ENCODE results near the gene RASSF8. TPM values are rescaled to one million over a fixed set of nuclear protein-coding genes. Genes with fewer than 3 reads are reported as not detected.

The RASSF8 gene
- total RNA-seq, 2 donors from 2014 or later: 1.3 to 12.8 TPM

GRCh38 chr12:26101763-26102162 lies 143.3 kb downstream of the RASSF8 start:
- no peaks in the 10 kb centered on the region for H3K36me3 Mint-ChIP-seq (ENCODE audit: insufficient read depth in 2 of 2)
- H3K27me3 Mint-ChIP-seq (ENCODE audit: low read depth): peaks cover 28% of the 10 kb centered on the region
- no peak for DNase-seq
- no peak overlapping the region for H3K4me3 Mint-ChIP-seq
- no peaks in the 10 kb centered on the region for H3K9me3 Mint-ChIP-seq
- no peak overlapping the region for H3K27ac Mint-ChIP-seq
- ATAC-seq (replicated peaks in 1 of 2): no peak
- no peaks in the 10 kb centered on the region for H3K4me1 Mint-ChIP-seq (ENCODE audit: low read depth)

DNA sequence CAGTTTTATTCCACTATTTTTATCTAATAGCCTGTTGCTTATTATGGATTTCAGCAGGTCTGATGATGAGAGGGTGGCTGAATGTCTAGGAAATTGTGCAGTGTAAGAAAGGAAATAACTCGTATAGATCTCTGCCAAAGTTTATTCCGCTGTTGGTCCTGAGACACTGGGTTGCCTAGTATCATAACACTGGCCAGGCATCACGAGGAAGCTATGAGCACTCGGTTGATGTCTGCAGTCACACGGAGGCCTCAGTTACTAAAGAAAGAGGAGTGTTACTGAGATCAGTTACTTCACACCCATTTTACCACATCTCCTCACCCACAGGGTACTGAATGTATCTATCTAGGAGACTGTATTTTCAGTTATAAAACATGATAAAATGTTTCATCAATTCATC lies 144.5 kb downstream of the RASSF8 start:
- Mint-ChIP-seq H3K36me3 (ENCODE audit: insufficient read depth in 2 of 2) (no peaks in the 10 kb centered on the region), H3K4me1 (ENCODE audit: low read depth) (no peaks in the 10 kb centered on the region), H3K27ac (no peak overlapping the region), H3K9me3 (no peaks in the 10 kb centered on the region), H3K4me3 (no peak overlapping the region), H3K27me3 (ENCODE audit: low read depth) (peaks cover 26% of the 10 kb centered on the region)
- no peak for DNase-seq
- ATAC-seq (replicated peaks in 1 of 2): no peak

- Mint-ChIP-seq H3K27me3 (ENCODE audit: low read depth) (peaks cover 20% of the 10 kb centered on the region), H3K4me1 (ENCODE audit: low read depth) (no peaks in the 10 kb centered on the region), H3K9me3 (no peaks in the 10 kb centered on the region), H3K36me3 (ENCODE audit: insufficient read depth in 2 of 2) (no peaks in the 10 kb centered on the region), H3K27ac (no peak overlapping the region), H3K4me3 (no peak overlapping the region)
- ATAC-seq (replicated peaks in 1 of 2) (no peak), DNase-seq (no peak)
These were observed 147.9 kb downstream of the RASSF8 start for GRCh38 chr12:26106347-26106746.

- H3K36me3 Mint-ChIP-seq (ENCODE audit: insufficient read depth in 2 of 2): no peaks in the 10 kb centered on the region
- peaks cover 6% of the 10 kb centered on the region for H3K4me1 Mint-ChIP-seq (ENCODE audit: low read depth)
- no peaks in the 10 kb centered on the region for H3K9me3 Mint-ChIP-seq
- peaks cover 28% of the 10 kb centered on the region for H3K27me3 Mint-ChIP-seq (ENCODE audit: low read depth)
- no peak overlapping the region for H3K4me3 Mint-ChIP-seq
- DNase-seq: no peak
- ATAC-seq (replicated peaks in 1 of 2): no peak
- no peak overlapping the region for H3K27ac Mint-ChIP-seq
These were observed 150.4 kb downstream of the RASSF8 start for GRCh38 chr12:26108915-26109314.

DNA sequence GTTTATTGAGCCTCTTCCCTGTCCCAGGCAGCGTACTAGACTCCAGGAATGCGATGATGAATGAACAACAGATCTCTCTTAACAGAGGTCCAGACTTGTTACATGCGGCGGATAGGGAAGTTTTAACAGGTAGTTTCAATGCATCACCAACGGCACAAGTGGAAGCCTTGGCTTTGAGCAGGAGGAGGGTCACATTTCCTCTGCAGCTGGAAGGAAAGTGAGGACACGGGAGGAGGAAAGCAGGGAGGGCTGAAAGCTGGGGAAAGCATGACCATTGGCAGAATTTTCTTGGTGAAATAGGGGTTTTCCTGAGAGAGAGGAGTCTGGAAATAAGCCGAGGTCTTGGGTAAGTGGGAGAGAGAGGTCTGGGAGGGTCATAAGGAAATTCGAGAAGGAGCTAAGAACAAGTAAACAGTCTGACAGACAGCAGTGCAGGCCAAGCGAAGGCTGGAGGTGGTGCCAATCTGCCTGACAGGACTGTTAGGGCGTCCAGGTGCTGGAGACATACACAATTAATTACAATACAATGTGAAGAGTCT lies 150.9 kb downstream of the RASSF8 start:
- no peaks in the 10 kb centered on the region for H3K9me3 Mint-ChIP-seq
- DNase-seq (no peak), ATAC-seq (replicated peaks in 1 of 2) (no peak)
- peaks cover 6% of the 10 kb centered on the region for H3K4me1 Mint-ChIP-seq (ENCODE audit: low read depth)
- H3K27me3 Mint-ChIP-seq (ENCODE audit: low read depth): peaks cover 28% of the 10 kb centered on the region
- no peaks in the 10 kb centered on the region for H3K36me3 Mint-ChIP-seq (ENCODE audit: insufficient read depth in 2 of 2)
- no peak overlapping the region for H3K27ac Mint-ChIP-seq
- no peak overlapping the region for H3K4me3 Mint-ChIP-seq

DNA sequence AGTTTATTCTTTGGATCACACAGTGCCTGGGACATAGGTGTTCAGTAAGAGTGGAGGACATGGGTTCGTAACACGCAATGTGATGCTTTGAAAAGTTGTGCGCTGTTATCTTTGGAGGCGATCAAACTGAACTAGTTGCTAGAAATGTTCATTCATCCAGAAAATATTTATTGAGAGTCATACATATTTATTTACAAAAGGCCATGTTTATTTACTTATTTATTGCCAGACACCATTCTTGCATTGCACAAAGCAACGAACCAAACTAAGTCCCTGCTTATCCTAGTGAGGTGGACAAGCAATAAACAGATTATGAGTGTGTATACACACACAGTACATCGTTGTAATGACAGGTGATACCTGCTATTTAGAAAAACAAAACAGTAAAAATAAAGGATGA lies 153.8 kb downstream of the RASSF8 start:
- H3K4me1 Mint-ChIP-seq (ENCODE audit: low read depth): peaks cover 11% of the 10 kb centered on the region
- peaks cover 38% of the 10 kb centered on the region for H3K27me3 Mint-ChIP-seq (ENCODE audit: low read depth)
- H3K36me3 Mint-ChIP-seq (ENCODE audit: insufficient read depth in 2 of 2): no peaks in the 10 kb centered on the region
- DNase-seq: no peak
- ATAC-seq (replicated peaks in 1 of 2): no peak
- no peaks in the 10 kb centered on the region for H3K9me3 Mint-ChIP-seq
- peak overlapping the region in 1 of 2 donors; percentile 21 for H3K4me3 Mint-ChIP-seq
- no peak overlapping the region for H3K27ac Mint-ChIP-seq

DNA sequence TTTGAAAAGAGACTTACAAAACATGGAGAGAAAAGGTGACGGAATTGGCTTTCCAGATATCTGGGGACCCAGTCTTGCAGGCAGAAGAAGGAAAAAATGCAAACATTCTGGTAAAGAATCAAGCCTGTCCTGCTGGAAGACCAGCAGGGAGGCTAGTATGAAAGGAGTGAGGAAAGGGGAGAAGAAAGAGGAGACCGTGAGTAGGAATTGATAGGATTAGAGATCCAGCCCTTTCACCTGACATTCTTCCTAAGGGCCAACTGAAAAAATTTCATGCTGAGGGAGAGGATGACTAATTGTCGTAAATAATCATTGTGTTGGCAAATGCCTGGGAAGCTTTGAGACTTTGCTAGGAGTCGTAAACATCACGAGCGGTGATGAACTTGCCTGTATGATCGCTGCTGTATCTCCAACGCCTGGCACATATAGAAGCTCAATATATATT lies 154.2 kb downstream of the RASSF8 start:
- Mint-ChIP-seq H3K4me1 (ENCODE audit: low read depth) (peaks cover 11% of the 10 kb centered on the region), H3K9me3 (no peaks in the 10 kb centered on the region), H3K27me3 (ENCODE audit: low read depth) (peaks cover 43% of the 10 kb centered on the region), H3K4me3 (peak overlapping the region in 1 of 2 donors; percentile 21), H3K36me3 (ENCODE audit: insufficient read depth in 2 of 2) (no peaks in the 10 kb centered on the region), H3K27ac (no peak overlapping the region)
- ATAC-seq (replicated peaks in 1 of 2) (no peak), DNase-seq (no peak)

DNA sequence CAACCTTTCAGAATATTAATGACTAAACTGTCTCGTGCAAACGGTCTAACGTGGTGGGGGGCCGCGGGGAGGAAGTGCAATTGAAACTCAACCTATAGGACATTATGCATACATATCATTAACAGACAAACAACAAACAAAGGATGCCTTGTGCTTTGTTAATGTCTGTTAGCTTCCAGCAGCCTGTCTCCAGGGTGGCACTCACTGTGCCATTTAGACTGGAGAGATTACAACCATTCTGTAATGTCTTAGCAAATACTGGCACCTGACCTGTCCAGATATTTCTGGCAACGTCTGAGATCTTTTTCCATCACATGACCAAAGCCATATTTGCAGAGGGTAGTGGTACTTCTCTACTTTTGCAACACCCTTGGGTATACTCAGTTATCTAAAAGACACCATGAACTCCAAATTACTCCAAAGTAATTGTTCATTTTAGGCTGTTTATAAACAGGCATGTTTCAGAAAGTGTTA lies 154.7 kb downstream of the RASSF8 start:
- peak overlapping the region; percentile 77 to 85 for H3K4me3 Mint-ChIP-seq
- H3K27me3 Mint-ChIP-seq (ENCODE audit: low read depth): peaks cover 45% of the 10 kb centered on the region
- ATAC-seq (replicated peaks in 1 of 2): no peak
- no peaks in the 10 kb centered on the region for H3K9me3 Mint-ChIP-seq
- peaks cover 11% of the 10 kb centered on the region for H3K4me1 Mint-ChIP-seq (ENCODE audit: low read depth)
- H3K27ac Mint-ChIP-seq: no peak overlapping the region
- DNase-seq: no peak
- H3K36me3 Mint-ChIP-seq (ENCODE audit: insufficient read depth in 2 of 2): no peaks in the 10 kb centered on the region

DNA sequence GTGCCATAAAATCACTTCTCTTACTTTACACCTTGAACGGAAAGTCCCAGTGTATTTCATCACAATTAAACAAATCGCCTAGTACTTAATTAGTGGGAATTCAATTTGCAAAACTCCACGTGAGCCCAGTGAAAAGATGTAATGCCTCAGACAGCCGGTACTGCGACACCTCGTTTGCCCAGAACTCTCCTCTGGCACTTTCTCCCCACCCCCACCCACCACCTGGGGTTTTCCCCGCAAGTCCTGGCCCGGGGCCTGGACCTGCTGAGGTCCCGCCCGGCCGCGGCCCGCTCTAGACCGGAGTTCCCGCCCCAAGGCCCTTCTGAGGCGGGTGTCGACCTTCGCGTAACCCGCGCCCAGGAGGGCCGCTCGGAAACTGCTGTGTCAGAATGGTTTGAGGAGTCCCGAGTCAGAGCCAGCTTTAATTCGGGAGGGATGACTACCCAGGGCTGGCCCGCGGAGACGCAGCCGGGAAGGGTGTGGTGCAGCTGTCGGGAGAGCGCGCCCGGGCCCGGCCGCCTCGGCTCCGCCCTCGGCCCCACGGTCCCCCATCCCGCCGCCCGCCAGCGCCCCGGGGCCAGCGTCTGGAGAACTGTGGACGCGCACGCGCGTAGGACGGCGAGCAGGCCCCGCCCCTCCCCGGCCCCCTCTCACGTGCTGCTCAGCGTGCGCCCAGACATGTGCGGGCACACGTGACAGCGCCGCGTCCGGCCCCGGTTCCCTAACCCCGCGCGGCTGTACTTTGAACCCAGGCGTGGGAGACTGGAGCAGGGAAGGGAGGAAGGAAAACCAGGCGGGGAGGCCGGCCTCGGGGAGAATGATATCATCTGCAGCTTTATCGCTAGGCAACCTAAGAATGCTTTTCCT lies 155.6 kb downstream of the RASSF8 start:
- peaks cover 47% of the 10 kb centered on the region for H3K27me3 Mint-ChIP-seq (ENCODE audit: low read depth)
- H3K36me3 Mint-ChIP-seq (ENCODE audit: insufficient read depth in 2 of 2): no peaks in the 10 kb centered on the region
- peaks cover 11% of the 10 kb centered on the region for H3K4me1 Mint-ChIP-seq (ENCODE audit: low read depth)
- no peak overlapping the region for H3K27ac Mint-ChIP-seq
- DNase-seq (peak; percentile 74 to 80), ATAC-seq (replicated peaks in 1 of 2) (peak; percentile 92 to 93)
- peak overlapping the region; percentile 77 to 85 for H3K4me3 Mint-ChIP-seq
- H3K9me3 Mint-ChIP-seq: no peaks in the 10 kb centered on the region

DNA sequence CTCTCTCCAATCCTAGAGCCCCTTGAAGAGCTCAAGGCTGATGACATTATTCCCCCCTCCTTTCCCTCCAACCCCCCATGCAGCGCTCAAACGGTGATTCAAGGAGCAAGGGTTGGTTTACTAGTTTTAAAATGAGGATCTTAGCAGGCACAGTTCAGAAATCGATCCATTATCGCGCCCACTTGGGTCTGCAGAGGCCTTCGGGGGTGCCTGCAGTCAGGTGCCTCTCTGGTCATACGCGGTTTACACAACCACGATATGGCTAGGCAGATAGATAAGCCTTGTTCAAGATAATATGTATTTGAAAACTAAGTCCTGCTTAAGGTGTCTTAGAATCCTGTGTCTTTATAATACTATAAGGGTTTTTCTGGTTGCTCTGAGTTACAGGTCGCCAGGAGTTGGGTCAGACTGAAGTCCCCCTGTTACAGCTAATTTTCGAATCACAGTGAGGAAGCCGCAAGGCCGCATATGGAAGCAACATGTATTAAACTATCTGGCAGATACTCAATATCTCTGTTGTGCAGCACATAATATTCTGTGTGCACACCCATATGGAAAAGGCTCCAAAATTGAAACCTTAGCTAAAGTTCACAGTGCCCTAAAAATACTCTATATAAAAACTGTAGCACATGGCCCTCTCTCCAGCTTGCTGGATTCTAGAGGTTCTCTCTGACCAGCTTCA lies 156.4 kb downstream of the RASSF8 start:
- DNase-seq (no peak), ATAC-seq (replicated peaks in 1 of 2) (no peak)
- peaks cover 11% of the 10 kb centered on the region for H3K4me1 Mint-ChIP-seq (ENCODE audit: low read depth)

DNA sequence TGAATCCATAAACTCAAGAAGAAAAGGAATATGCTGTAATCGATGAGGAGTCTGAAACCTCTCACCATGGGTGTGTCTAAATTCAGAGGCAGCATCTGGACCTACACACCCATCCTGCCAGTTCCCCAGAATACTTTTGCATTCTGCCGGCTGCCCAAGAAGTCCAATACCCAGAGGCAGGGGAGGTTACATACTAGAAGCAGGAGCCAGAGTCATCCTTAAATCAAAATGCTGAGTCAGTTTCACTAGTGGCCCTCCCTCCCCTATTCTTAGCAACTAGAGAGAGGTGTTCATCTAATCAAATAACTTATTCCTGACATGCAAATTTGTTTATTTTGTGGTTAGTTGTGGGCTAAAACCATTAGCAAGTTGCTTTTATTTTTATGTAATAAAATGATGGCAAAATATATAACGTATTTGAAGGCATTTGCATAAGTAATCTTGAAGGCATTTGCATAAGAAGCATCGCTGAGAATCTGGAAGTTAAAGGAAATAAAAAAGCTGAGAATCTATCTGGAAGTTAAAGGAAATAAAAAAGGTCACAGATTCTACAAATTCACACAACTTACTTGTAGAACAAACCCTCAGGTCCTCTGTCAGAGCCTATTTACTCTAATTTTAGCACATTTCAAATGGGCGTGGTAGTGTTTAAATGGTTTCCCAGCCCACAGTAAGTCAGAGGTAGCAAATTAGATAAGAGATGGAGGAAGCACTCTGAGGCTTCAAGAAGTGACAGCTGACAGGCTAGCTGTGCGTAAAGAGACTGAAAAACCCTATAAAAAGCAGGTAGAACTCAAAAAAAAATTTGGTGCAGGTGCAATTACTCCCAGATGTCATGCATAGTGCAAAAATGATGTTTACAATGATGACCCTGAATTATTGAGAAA lies 158.6 kb downstream of the RASSF8 start:
- DNase-seq: no peak
- H3K36me3 Mint-ChIP-seq (ENCODE audit: insufficient read depth in 2 of 2): no peaks in the 10 kb centered on the region
- peaks cover 16% of the 10 kb centered on the region for H3K4me1 Mint-ChIP-seq (ENCODE audit: low read depth)
- H3K27me3 Mint-ChIP-seq (ENCODE audit: low read depth): peaks cover 65% of the 10 kb centered on the region
- no peak overlapping the region for H3K27ac Mint-ChIP-seq
- H3K9me3 Mint-ChIP-seq: no peaks in the 10 kb centered on the region
- no peak for ATAC-seq (replicated peaks in 1 of 2)
- no peak overlapping the region for H3K4me3 Mint-ChIP-seq

More for the DNA sequence above, 156.4 kb downstream of the RASSF8 start:
- no peaks in the 10 kb centered on the region for H3K9me3 Mint-ChIP-seq
- H3K36me3 Mint-ChIP-seq (ENCODE audit: insufficient read depth in 2 of 2): no peaks in the 10 kb centered on the region
- H3K27ac Mint-ChIP-seq: no peak overlapping the region
- peak overlapping the region; percentile 60 to 72 for H3K4me3 Mint-ChIP-seq
- H3K27me3 Mint-ChIP-seq (ENCODE audit: low read depth): peaks cover 49% of the 10 kb centered on the region

- DNase-seq: no peak
- Mint-ChIP-seq H3K4me1 (ENCODE audit: low read depth) (peaks cover 23% of the 10 kb centered on the region), H3K36me3 (ENCODE audit: insufficient read depth in 2 of 2) (no peaks in the 10 kb centered on the region), H3K27me3 (ENCODE audit: low read depth) (peaks cover 59% of the 10 kb centered on the region), H3K9me3 (no peaks in the 10 kb centered on the region), H3K27ac (no peak overlapping the region), H3K4me3 (no peak overlapping the region)
- no peak for ATAC-seq (replicated peaks in 1 of 2)
These were observed 159.8 kb downstream of the RASSF8 start for GRCh38 chr12:26118308-26118707.

All from activated T-cell treated with anti-CD3 and anti-CD28 coated beads, Interleukin-2, amount 50 U/mL, for 72 hours (primary cell).